Coronary artery (tissue), 2 donors: ENCODE measurements around the gene INS.
"Not testable (repeated sequence)": the region's sequence is repeated elsewhere in the genome, so short reads cannot be mapped to it uniquely, and the experiment has no call there.

Experiments used
- DNase-seq: peaks from one replicate; pipeline ENCODE4 v3.0.0-alpha.2; 2017; ENCODE audit warnings: low spot score
- H3K27ac ChIP-seq, 2 donors: fragments of 200-600 bp; sonication (generic); one replicate each; pipeline ENCODE4 v1.5.1; 2016 to 2019
- H3K4me3 ChIP-seq: fragments of 200-600 bp; sonication (generic); 2 replicates; pipeline ENCODE4 v1.5.1; 2016; ENCODE audit warnings: mild to moderate bottlenecking, moderate library complexity
- TF ChIP-seq, protein P1 (sequence below): fragments of 200-600 bp; sonication (generic); IDR thresholded peaks from one replicate; pipeline ENCODE4 v1.5.1; 2019; ENCODE audit warnings: antibody characterized with exemption

Gene INS

GRCh38 chr11:2129699-2130366, 31.2 kb downstream of the INS start:
- DNase-seq, result no peak
- TF ChIP-seq, protein P1, sequence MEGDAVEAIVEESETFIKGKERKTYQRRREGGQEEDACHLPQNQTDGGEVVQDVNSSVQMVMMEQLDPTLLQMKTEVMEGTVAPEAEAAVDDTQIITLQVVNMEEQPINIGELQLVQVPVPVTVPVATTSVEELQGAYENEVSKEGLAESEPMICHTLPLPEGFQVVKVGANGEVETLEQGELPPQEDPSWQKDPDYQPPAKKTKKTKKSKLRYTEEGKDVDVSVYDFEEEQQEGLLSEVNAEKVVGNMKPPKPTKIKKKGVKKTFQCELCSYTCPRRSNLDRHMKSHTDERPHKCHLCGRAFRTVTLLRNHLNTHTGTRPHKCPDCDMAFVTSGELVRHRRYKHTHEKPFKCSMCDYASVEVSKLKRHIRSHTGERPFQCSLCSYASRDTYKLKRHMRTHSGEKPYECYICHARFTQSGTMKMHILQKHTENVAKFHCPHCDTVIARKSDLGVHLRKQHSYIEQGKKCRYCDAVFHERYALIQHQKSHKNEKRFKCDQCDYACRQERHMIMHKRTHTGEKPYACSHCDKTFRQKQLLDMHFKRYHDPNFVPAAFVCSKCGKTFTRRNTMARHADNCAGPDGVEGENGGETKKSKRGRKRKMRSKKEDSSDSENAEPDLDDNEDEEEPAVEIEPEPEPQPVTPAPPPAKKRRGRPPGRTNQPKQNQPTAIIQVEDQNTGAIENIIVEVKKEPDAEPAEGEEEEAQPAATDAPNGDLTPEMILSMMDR, result no peak
- no peak overlapping the region for H3K27ac ChIP-seq

DNA sequence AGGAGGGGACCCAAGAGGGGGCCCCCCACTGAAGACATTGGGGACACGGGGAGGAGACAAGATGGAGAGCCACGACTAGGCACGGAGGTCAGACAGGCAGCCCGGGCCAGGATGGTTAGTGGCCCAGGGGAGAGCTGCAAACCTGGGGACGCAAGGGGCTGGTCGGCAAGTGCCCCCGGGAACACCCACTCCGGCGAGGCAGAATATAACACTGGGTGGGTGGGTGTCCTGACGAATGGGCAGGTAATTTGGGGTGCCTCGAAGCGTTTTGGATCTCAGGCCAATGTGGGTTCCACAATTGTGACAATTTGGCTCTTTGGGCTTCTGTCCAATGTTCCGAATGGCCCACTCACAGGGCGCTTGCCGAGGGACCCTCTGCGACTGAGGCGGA, 31.7 kb downstream of the INS start:
- TF ChIP-seq, protein P1, result no peak
- Histone ChIP-seq H3K27ac (no peak overlapping the region), H3K4me3 (no peak overlapping the region)
- DNase-seq, result no peak

More at GRCh38 chr11:2129699-2130366, 31.2 kb downstream of the INS start:
- H3K4me3 ChIP-seq, result no peak overlapping the region

GRCh38 chr11:2128511-2129307, 32.3 kb downstream of the INS start:
- H3K4me3 ChIP-seq, result no peak overlapping the region
- no peak overlapping the region for H3K27ac ChIP-seq
- TF ChIP-seq, protein P1, result no peak
- no peak for DNase-seq

GRCh38 chr11:2128130-2128510, 32.9 kb downstream of the INS start:
- Histone ChIP-seq H3K27ac (no peak overlapping the region), H3K4me3 (no peak overlapping the region)
- no peak for DNase-seq
- TF ChIP-seq, protein P1, result no peak

GRCh38 chr11:2127482-2128129, 33.4 kb downstream of the INS start:
- no peak for DNase-seq
- Histone ChIP-seq H3K4me3 (no peak overlapping the region), H3K27ac (no peak overlapping the region)
- TF ChIP-seq, protein P1, result no peak

DNA sequence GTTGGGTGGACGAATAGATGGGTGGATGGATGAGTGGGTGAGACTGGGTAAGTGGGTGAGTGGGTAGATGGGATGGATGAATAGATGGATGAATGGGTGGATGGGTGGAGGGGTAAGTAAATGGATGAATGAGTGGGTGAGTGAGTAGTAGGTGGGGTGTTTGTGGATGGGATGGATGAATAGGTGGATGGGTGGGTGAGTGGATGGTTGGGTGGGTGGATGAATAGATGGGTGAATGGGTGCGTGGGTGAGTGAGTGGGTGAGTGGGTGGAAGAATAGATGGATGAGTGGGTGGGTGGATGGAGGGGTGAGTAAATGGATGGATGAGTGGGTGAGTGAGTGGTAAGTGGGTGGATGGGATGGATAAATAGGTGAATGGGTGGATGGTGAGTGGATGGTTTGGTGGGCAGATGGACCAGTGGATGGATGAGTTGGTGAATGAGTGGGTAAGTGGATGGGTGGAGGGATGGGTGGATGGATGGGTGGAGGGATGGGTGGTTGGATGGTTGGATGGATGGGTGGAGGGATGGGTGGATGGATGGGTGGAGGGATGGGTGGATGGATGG, 34.4 kb downstream of the INS start:
- no peak for DNase-seq
- H3K4me3 ChIP-seq, result no peak overlapping the region
- TF ChIP-seq, protein P1, result no peak
- no peak overlapping the region for H3K27ac ChIP-seq

GRCh38 chr11:2124736-2125484, 36.1 kb downstream of the INS start:
- not testable (repeated sequence) for DNase-seq, H3K4me3 ChIP-seq, H3K27ac ChIP-seq
